Gastroesophageal sphincter (tissue), 4 donors: Measurements from ENCODE around the gene MAGI3. TPM values are rescaled to one million over a fixed set of nuclear protein-coding genes. Genes with fewer than 3 reads are reported as not detected.

Experiments
- ATAC-seq: fragments of 150-250 bp; one replicate; pipeline ENCODE4 v1.9.1; 2016; ENCODE audit warnings: mild to moderate bottlenecking, moderate library complexity
- H3K27ac ChIP-seq, 4 donors: fragments of 200-600 bp; sonication (generic) in 3 of 4; 1 replicate in 3 of 4; 2 replicates in 1 of 4; pipeline ENCODE4 v1.5.1; 2016 to 2019
- H3K27me3 ChIP-seq: fragments of 200-600 bp; sonication (generic); one replicate; pipeline ENCODE4 v1.5.1; 2019
- H3K36me3 ChIP-seq, 2 donors: fragments of 200-600 bp; sonication (generic); one replicate each; pipeline ENCODE4 v1.5.1; 2019; ENCODE audit warnings: control low read depth in 1 of 2
- H3K4me1 ChIP-seq, 3 donors: fragments of 200-600 bp; sonication (generic); 1 replicate in 2 of 3; 2 replicates in 1 of 3; pipeline ENCODE4 v1.5.1; 2016 to 2019; ENCODE audit warnings: control low read depth in 2 of 3
- H3K4me3 ChIP-seq, 2 donors: fragments of 200-600 bp; sonication (generic); one replicate each; pipeline ENCODE4 v1.5.1; 2019; ENCODE audit warnings: mild to moderate bottlenecking in 1 of 2, moderate library complexity in 1 of 2
- H3K9me3 ChIP-seq, 3 donors: fragments of 200-600 bp; sonication (generic); one replicate each; pipeline ENCODE4 v1.5.1; 2017 to 2019; ENCODE audit warnings: control low read depth in 2 of 3
- EP300 ChIP-seq: sonication (generic); formaldehyde crosslinking; IDR thresholded peaks from one replicate; pipeline ENCODE4 v1.6.1; 2017; ENCODE audit warnings: antibody characterized with exemption, mild to moderate bottlenecking
- POLR2A ChIP-seq, 2 donors: fragments of 450-650 bp; IDR thresholded peaks; one replicate each; pipeline ENCODE4 v1.6.1; 2017; ENCODE audit warnings: antibody characterized with exemption in 2 of 2, mild to moderate bottlenecking in 2 of 2, moderate library complexity in 1 of 2
- POLR2AphosphoS5 ChIP-seq: sonication (generic); formaldehyde crosslinking; IDR thresholded peaks from one replicate; pipeline ENCODE4 v1.6.1; 2017; ENCODE audit warnings: antibody characterized with exemption
- WGBS, 2 donors: methylation state at CpG; one replicate each; pipeline ENCODE4 v1.1.5; 2018; ENCODE audit warnings: low coverage in 1 of 2; 5-methylcytosine and 5-hydroxymethylcytosine counted together
- total RNA-seq, 4 donors: library from RNA; depleted of rRNA; stranded (reverse); fragments of >200 nt; gene quantifications; one replicate each; pipeline ENCODE4 v1.1.0, GENCODE V29; 2016
- TF ChIP-seq, protein P1 (sequence below), 4 experiments: fragments of 200-600 bp in 2 of 4; fragments of 450-650 bp in 2 of 4; sonication (generic) in 1 of 4; IDR thresholded peaks; one replicate each; pipeline ENCODE4 v1.5.1; 2017 to 2019; ENCODE audit warnings: antibody characterized with exemption in 4 of 4, mild to moderate bottlenecking in 2 of 4, moderate library complexity in 2 of 4

The MAGI3 gene
- total RNA-seq, result 10 to 100 TPM; 18.2 to 26.6 (median 22.7) TPM

DNA sequence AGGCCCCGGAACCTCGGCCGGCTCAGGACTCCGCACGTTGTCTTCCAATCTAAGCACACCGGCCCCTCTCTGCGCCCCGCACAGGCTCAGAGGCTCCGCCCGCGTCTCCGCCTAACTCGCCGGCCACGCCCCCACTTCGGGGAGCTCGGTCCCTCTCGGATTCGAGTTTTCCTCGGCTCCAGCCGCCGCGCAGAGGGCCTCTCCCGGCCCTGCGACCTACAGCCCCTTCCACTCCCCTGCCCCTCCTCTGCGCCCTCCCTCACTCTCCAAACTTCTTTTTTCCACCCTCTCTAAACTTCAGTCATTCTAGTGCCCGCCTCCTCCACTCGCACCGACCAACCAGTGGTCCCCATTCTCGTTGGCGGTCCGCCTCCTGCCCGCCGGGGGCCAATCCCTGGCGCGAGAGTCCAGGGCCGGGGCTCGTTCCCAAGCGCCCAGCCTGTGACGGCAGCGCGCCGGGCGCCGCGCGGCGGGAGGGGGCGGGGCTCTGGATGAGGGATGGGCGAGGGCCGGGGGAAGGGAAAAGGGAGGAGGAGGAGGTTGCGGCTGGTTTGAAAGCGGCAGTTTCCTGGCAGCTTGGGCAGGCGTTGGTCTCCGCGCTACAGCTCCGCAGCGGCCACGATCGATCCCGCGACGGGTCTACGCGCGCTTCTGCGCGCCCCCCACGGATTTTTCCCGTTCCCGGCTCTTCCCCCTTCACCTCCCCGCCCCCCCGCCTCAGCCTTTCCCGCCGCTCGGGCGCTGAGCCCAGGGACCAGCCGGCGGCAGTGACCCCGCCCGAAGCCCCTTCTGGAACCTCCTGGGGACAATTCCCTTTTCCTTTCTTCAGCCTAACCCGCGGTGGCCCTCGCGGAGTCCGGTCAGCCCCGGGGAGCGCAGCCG, at the start of gene MAGI3:
Gene MAGI3 (plus strand): TSS at position 563 of the 882 bp plus-strand sequence. CDS start 519 bp downstream, outside the sequence.
- peak; percentile 98 for ATAC-seq
- TF ChIP-seq POLR2A (IDR thresholded peaks at IDR 0.05), result peak; percentile 73 to 86
- peak; percentile 77 for TF ChIP-seq POLR2AphosphoS5
- TF ChIP-seq, protein P1, sequence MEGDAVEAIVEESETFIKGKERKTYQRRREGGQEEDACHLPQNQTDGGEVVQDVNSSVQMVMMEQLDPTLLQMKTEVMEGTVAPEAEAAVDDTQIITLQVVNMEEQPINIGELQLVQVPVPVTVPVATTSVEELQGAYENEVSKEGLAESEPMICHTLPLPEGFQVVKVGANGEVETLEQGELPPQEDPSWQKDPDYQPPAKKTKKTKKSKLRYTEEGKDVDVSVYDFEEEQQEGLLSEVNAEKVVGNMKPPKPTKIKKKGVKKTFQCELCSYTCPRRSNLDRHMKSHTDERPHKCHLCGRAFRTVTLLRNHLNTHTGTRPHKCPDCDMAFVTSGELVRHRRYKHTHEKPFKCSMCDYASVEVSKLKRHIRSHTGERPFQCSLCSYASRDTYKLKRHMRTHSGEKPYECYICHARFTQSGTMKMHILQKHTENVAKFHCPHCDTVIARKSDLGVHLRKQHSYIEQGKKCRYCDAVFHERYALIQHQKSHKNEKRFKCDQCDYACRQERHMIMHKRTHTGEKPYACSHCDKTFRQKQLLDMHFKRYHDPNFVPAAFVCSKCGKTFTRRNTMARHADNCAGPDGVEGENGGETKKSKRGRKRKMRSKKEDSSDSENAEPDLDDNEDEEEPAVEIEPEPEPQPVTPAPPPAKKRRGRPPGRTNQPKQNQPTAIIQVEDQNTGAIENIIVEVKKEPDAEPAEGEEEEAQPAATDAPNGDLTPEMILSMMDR (IDR thresholded peaks at IDR 0.05), result no peak
- 0% methylated on average over 27 to 32 of the region's 89 CpGs for WGBS, 2 donors

GRCh38 chr1:113353580-113353979, 36.7 kb upstream of the MAGI3 start:
- Histone ChIP-seq H3K27ac (no peak overlapping the region), H3K27me3 (no peaks in the 10 kb centered on the region), H3K4me3 (no peak overlapping the region), H3K9me3 (no peaks in the 10 kb centered on the region), H3K36me3 (no peaks in the 10 kb centered on the region), H3K4me1 (no peaks in the 10 kb centered on the region)
- 35 to 57% methylated on average over 2 of the region's 2 CpGs for WGBS, 2 donors
- TF ChIP-seq EP300 (no peak), POLR2A (IDR thresholded peaks at IDR 0.05) (no peak), POLR2AphosphoS5 (no peak)
- TF ChIP-seq, protein P1 (IDR thresholded peaks at IDR 0.05), result no peak
- ATAC-seq, result no peak

More for the DNA sequence above, at the start of gene MAGI3:
- Histone ChIP-seq H3K27ac (peak within 1 kb of the TSS; percentile 82 to 94 (median 93)), H3K36me3 (no peaks in the 10 kb centered on the region), H3K4me1 (peaks cover 0 to 49% (median 3%) of the 10 kb centered on the region in 3 donors), H3K9me3 (no peaks in the 10 kb centered on the region), H3K27me3 (no peaks in the 10 kb centered on the region), H3K4me3 (peak within 1 kb of the TSS; percentile 92 to 97)

GRCh38 chr1:113363935-113364334, 26.4 kb upstream of the MAGI3 start:
- no peak overlapping the region for H3K4me3 ChIP-seq
- peaks cover 0 to 9% (median 0%) of the 10 kb centered on the region in 3 donors for H3K9me3 ChIP-seq
- TF ChIP-seq POLR2A (IDR thresholded peaks at IDR 0.05) (no peak), POLR2AphosphoS5 (no peak), EP300 (no peak)
- TF ChIP-seq, protein P1 (IDR thresholded peaks at IDR 0.05), result no peak
- no peaks in the 10 kb centered on the region for H3K36me3 ChIP-seq
- 52 to 60% methylated on average over 3 of the region's 3 CpGs for WGBS, 2 donors
- no peak overlapping the region for H3K27ac ChIP-seq
- ATAC-seq, result no peak
- no peaks in the 10 kb centered on the region for H3K27me3 ChIP-seq
- H3K4me1 ChIP-seq, result no peaks in the 10 kb centered on the region

DNA sequence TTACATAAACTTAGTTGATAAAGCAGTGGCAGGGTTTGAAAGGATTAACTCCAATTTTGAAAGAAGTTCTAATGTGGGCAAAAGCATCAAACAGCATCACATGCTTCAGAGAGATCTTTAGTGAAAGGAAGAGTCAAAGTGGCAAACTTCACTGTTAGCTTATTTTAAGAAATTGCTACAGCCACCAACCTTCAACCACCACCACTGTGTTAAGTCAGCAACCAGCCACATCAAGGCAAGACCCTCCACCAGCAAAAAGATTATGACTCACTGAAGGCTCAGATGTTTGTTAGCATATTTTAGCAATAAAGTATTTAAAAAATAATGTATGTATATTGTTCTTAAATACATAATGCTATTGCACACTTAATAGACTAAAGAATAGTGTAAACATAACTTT, 21.3 kb upstream of the MAGI3 start:
- no peak overlapping the region for H3K4me3 ChIP-seq
- peaks cover 0 to 9% (median 0%) of the 10 kb centered on the region in 3 donors for H3K9me3 ChIP-seq
- H3K27ac ChIP-seq, result no peak overlapping the region
- no peaks in the 10 kb centered on the region for H3K27me3 ChIP-seq
- ATAC-seq, result no peak
- H3K36me3 ChIP-seq, result no peaks in the 10 kb centered on the region
- TF ChIP-seq, protein P1 (IDR thresholded peaks at IDR 0.05), result no peak
- TF ChIP-seq POLR2A (IDR thresholded peaks at IDR 0.05) (no peak), POLR2AphosphoS5 (no peak), EP300 (no peak)
- no peaks in the 10 kb centered on the region for H3K4me1 ChIP-seq

- no peaks in the 10 kb centered on the region for H3K4me1 ChIP-seq
- TF ChIP-seq POLR2A (IDR thresholded peaks at IDR 0.05) (no peak), POLR2AphosphoS5 (no peak)
- TF ChIP-seq, protein P1 (IDR thresholded peaks at IDR 0.05), result no peak
- no peak overlapping the region for H3K4me3 ChIP-seq
- H3K27me3 ChIP-seq, result no peaks in the 10 kb centered on the region
- no peaks in the 10 kb centered on the region for H3K36me3 ChIP-seq
- WGBS, 2 donors, result 67 to 75% methylated on average over 1 of the region's 1 CpG
- no peak overlapping the region for H3K27ac ChIP-seq
- ATAC-seq, result no peak
- H3K9me3 ChIP-seq, result peaks cover 0 to 9% (median 0%) of the 10 kb centered on the region in 3 donors
These were observed 20.6 kb upstream of the MAGI3 start for GRCh38 chr1:113369699-113370098.
